Posterior vena cava (tissue), 2 donors: Measurements from ENCODE around the gene GABRB1. TPM values are rescaled to one million over a fixed set of nuclear protein-coding genes. Genes with fewer than 3 reads are reported as not detected.

Source experiments
- DNase-seq: peaks from one replicate; pipeline ENCODE4 v3.0.0-alpha.2; 2020; ENCODE audit warnings: low spot score
- intact Hi-C, 2 donors: fragments of 100-400 bp; cut with DNase I; formaldehyde crosslinking; loops; one replicate each; pipeline versions ENCODE4 v1.14.1 to v1.14.2; 2022 to 2023
- total RNA-seq, 2 donors: library from RNA; stranded (reverse); fragmentation: NEBNext Ultra II Directional; extraction: Animal tissue kit (Norgen Biotek cat#: 25700); gene quantifications; one replicate each; pipeline ENCODE4 v1.2.1, GENCODE V29; 2021
- donor health status: DM: yes; HTN: yes; CAD: no.
- donor health status: DM: yes; HTN: yes; CAD: no.

GABRB1 gene
- total RNA-seq, 2 donors from 2014 or later, result not detected

DNA sequence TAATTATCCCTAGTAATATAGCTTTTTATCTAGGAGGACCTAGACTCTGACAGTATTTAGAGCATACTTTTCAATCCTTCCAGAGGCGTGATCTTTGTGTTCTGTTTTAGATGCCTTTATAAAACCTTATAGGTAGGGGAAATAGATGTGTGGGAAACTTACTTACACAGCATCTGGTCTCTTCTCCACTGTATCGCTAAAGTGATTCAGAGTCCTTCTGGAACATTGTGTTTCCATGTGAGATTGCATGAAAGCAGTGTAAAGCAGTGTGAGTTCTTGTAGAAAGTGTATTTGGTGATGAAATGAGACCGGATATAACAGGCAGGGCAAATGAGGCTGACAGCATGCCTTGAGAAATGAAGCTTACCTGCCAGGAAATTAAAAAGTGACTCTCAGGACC, 9.5 kb downstream of the GABRB1 start:
- no peak for DNase-seq
- intact Hi-C loops, result no loop called here

DNA sequence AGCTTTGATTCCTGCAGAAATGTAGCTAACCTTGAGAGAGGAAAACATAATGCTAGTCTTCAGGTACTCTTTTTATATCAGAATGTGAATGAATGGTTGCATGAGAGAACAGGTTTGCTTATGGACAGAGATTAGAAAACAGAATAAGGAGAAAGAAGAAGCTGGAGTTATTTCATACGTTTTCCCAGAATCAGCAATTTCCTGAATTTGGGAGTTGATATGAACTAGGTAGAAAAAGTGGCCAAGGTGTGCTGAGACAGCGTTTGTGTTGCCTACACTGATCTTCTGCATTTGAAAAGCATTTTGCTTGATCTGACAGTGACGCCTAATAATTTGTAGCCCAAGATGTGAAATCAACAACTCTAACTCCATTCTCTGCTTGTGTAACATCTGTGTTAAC, 12.5 kb downstream of the GABRB1 start:
- intact Hi-C loops, result no loop called here
- DNase-seq, result no peak

DNA sequence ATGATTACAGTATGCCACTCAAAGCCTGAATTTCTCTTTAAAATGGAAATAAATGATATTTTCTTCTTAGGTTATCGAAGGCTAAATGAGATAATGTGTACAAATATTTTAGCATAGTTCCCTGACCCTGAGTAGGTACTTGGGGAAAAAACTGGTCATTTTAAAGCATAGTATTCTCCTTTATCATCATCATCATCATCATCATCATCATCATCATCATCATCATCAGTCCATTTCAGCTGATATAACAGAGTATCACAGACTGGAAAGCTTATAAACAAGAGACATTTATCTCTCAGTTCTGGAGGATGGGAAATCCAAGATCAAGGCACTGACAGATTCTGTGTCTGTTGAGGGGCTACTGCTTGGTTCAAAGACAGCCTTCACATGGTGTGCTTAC, 13.9 kb downstream of the GABRB1 start:
- intact Hi-C loops, result no loop called here

DNA sequence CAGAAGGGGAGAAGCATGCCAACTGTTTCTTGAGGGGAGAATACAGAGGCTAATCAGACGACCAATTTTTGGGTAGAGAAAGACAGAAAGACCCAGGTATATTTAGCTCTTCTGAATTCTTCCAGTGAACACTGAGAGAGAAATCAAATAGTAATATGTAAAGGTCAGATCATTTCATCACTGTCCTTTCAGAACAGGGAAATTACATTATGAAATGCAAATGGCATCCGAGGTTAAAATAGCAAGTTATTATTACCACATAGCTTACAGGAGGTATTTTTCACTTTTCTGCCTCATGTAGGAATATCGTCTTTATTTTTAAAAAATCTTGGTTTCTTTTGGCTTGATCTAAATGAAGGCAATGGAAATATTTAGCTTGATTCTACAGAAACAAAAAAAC, 18.0 kb downstream of the GABRB1 start:
- DNase-seq, result no peak
- intact Hi-C loops, result no loop called here

More for the DNA sequence above, 13.9 kb downstream of the GABRB1 start:
- DNase-seq, result no peak

DNA sequence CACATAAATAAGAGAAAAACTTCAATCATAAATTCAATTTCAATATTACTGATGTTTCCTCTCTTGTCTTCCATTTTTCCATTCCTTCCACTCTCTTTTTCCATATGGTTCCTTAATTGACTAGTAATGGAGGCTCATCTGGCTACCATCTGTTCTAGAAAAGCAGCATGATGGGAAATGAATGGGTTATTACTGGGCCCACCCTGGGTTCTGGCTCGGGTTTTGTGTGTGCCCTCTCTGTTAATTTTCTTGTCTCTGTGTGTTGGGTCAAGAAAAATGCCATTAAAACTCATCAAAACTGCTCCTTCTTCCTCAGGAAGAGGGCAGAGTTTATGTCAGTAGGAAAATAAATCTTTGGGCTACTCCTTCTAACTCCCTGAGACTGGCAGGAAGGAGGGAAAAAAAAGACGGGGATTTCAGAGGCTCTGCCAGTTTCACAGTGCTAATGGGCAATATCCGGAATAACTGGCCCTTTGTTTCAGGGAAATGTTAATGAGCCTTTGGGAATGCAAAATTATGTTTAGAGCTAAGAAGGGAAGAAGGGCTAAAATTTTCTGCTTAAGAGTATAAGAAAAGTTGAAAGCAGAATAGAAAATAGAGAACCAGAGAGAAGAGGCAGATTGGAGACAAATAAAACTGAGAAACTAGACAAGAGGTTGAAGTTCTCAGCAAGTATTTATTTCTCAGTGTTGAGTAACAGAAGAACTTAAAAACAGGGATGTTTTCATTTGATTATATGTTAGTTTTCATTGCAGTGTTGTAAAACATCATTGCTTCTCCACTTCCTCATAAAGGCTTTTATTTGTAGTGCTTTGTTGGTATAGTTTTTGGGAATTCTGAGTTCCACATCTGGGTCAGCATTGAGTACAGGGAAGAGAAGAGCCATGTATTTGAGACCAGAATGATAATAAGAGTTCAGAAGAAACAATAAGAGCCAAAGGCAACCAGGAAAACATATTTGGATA, 19.7 kb downstream of the GABRB1 start:
- no peak for DNase-seq
- intact Hi-C loops, result no loop called here

DNA sequence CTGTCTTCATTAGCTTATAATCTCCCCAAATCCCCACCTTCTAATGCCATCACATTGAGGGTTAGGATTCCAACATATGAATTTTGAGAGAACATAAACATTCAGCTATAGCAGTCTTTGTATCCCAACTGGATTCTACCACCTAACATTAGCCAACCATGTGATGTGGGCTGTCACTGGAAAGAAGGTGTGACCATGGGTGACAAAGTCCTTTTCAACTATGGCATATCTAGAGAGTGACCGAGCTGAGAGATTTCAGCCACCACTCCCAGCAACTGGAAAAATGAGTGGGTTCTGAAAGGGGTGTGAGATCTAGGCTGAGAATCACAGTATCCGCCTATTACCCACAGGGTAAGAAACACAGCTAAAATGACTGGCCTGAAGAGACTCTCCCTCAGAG, 22.1 kb downstream of the GABRB1 start:
- intact Hi-C loops, result no loop called here
- DNase-seq, result no peak

DNA sequence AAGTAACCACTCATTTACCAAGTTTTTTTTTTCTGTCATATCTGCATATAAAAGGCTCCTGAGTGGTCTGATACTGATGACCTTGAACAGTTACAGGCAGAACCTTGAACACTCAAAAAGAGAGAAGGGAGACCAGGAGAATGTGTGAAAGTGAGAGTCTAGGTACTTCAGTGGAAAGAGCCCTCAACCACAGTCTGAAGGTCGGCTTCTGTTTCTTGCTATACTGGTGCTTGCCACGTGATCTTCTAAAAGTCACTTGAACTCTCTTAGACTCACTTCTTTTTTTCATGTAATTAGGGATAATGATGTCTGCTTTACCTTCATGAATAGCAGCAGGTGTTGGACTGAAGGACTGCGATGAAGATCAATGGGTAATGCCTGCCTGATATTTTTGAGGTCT, 22.8 kb downstream of the GABRB1 start:
- DNase-seq, result no peak
- intact Hi-C loops, result no loop called here

DNA sequence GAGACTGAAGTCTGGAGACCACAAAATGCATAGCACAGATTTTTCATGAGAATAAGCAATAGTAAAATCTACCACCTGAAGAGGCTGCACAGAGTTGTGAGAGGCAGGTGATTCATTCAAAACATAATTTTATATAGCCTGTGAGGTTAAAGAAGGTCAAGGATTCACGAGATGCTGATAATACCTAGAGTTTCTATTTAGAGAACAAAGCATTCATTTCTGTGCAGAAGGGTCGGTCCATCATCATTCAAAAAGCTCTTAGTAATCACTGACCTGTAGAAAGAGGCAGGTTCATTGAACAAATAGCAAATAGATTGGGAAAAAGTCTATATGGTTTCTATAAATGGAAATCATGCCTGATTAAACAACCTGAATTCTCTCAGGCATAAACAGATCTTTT, 26.6 kb downstream of the GABRB1 start:
- DNase-seq, result no peak
- intact Hi-C loops, result no loop called here

DNA sequence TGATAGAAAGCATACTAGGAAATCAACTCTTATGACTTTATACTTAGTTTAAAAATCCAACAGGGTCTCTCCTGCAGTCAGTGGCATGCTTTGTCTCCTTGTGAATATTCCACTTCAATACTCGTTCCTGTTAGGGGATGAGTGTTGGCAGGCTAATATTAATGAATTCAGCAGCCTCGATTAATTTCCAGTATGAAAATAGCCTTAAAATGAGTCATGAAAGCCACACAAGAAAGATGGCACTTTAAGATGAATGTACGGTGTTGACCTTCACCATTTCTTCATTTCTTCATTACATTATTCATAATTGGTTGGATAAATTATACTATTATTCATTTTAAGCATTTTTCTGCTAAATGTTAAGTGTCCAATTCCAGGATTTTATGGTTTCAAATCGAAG, 29.2 kb downstream of the GABRB1 start:
- intact Hi-C loops, result no loop called here
- no peak for DNase-seq

DNA sequence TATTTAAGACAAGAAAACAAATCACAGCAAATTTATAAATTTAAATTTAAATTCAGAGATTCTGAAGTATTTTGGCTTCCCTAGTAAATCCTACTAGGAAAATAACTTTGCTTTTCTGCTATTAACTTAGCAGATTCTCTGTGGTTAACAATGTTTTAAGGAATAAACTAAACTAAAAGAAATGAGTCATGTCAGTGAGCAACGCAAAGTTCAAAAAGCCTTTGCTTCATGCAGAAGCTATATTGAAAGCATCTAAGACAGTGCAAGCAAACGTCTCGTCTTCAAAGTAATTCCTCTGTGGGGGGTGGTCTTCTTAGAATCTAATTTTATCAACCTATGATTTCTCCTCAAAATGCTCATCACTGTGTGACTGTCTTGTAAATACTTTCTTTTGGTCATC, 30.1 kb downstream of the GABRB1 start:
- intact Hi-C loops, result no loop called here
- no peak for DNase-seq

DNA sequence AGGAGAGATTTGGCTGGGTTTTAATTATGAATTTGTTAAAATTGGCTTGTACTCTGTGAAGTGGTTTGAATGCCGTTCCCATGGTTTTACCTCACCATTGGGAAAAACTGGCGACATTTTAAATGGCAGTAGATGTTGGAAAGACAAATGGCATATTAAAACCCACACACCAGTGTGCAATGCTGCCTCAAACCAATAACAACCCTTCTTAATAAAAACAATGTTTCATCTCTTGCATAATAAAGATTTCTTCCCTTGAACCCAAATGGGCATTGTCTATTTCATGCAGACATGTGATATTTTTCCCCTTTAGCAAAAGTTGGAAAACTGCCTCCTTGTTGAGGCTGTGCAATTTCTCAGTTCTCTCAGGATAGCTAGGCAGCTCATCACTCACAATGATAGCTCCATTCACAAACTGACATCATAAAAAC, 33.7 kb downstream of the GABRB1 start:
- no peak for DNase-seq
- intact Hi-C loops, result no loop called here

DNA sequence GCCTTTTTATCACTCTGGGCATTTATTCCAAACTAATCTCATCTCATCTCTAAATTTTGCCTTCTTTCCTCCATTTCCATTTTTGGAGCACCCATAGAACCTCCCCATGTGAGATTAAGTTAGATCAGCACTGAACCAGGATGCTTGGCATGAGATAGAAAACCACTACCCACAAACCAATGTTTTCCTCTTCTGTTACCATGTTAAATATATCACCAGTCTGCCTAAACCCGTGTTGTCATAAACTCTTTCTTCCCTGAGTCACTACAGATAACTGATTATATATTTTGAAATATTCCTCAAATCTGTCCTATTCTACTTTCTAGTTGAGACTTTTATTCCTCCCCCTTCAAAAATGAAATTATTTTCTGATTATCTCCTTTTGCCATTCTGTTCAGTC, 37.6 kb downstream of the GABRB1 start:
- no peak for DNase-seq
- intact Hi-C loops, result no loop called here

DNA sequence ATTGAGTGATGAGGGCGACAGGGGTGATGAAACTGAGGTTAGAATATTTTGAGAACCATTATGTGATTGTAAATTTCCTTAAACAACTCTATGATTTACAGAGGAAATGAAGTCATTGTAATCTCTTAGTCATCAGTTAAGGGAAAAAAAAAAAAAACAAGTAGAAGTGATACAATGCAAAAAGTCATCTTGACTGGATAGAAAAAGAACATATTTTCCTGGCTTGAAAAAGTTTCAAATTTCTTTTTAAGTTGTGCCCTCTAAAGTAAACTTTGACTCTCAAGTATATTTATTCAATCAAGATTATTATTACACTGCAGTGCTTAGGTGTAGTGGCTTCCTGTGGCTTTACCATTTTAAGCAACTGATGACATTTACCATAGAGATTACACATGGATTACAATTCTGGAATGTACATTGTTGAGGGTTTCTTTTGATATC, 40.6 kb downstream of the GABRB1 start:
- no peak for DNase-seq
- intact Hi-C loops, result no loop called here

DNA sequence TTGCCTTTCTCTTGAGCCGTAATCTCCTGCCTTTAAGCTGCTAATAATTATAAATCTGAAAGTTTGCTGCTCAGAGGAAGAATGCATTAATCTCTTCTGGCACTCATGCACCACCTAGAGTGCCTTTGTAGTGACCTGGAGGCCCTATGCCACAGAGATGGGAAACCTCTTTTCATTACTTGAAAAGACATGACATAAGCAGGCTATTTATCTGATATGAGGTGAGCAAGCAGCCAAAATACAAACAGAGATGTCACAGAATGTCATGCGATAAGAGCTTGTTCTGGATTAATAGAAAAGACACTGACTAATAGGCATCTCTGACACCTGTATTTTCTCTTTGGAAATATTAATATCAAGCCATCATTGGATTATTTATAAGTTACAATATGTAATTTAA, 42.3 kb downstream of the GABRB1 start:
- intact Hi-C loops, result no loop called here
- no peak for DNase-seq

DNA sequence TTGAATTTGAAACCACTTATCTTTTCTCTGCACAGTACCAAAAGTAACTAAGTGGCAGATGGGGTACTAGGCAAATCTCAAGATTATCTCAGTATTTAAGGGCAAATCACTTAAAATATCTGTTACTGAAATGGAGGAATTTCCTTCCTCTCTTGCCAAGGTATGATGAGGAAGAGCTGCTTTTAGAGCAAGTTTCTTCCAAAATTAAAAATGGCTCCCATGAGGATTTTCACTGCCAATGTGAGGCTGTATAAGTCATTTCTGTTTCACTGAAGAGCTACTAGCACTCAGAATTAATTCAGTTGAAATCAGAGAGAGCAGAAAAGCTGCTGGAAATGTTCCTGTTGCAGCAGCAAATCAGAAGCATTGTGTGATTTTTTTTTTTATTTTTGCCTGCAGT, 43.4 kb downstream of the GABRB1 start:
- intact Hi-C loops, result no loop called here

DNA sequence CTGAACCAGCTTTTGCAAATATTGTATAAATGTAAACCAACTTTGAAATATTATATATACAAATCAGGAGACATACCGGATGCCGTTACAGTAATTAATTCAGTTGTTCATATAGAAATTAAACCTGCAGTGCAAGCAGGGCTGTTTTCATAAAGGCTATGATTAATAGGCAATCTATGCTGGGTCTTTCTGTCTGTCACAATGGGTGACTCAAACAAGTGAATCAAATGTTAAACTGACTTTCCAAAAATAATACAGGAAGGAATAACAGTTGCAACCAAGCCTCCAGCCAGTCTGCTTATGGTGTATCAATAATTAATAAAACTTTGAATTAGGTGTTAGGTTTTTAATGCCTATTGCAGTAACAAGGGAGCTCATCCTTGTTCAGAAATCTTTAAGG, 43.9 kb downstream of the GABRB1 start:
- intact Hi-C loops, result no loop called here
- no peak for DNase-seq

More for the DNA sequence above, 43.4 kb downstream of the GABRB1 start:
- DNase-seq, result no peak

DNA sequence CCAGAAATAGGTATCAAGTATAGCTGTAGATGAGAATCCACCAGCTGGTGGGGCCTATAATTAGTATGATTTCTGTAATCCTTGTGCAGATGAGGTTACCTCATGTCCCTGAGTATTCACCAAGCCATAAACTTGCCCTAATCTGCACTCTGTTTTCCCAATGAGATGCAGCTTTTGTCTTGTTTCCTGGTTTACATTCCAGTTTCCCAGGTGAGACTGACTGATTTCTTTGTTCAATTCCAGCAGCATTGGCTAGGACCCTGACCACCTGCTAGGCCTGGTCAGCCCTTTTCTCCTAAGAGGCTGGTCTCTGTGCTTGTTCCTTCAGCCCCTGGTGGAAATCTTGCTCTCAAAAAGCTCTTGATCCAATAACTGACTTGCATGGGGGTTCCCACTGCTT, 44.6 kb downstream of the GABRB1 start:
- intact Hi-C loops, result no loop called here

DNA sequence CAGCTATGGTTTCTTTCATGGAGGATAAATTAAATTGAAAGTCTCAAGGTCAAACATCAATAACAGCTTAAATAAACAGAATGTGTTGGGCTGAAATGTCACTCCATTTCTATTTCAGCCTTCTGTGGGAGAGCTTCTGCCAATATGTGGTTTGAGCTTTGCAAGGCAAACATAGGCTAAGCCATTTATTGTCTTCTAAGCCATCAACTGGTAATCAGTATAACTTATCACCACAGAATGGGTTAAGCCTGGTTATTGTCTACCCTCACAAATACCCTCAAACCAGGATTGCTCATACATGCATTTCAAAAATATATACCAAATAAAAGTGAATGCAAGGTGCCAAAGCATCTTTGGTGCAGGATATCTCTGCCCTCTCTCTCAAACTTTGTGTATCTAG, 52.7 kb downstream of the GABRB1 start:
- DNase-seq, result no peak
- intact Hi-C loops, result no loop called here

More for the DNA sequence above, 44.6 kb downstream of the GABRB1 start:
- DNase-seq, result no peak

DNA sequence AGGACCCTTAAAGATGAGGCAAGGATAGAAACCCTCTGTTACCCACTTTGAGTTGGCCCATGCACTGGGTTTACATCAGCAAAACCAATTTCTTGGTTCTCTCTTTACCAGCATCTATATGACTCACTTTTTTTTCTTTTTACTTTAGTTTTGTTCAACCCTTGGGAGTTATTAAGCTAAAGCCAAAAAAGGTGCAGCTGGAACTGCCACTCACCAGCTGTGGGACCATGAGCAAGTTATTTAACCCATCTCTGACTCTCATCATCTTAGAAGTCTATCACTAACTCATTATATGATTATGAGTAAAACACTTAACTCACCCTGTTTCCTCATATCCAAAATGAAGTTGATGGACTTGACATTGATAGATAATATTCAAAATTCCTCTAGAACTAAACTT, 53.4 kb downstream of the GABRB1 start:
- intact Hi-C loops, result no loop called here
- no peak for DNase-seq

DNA sequence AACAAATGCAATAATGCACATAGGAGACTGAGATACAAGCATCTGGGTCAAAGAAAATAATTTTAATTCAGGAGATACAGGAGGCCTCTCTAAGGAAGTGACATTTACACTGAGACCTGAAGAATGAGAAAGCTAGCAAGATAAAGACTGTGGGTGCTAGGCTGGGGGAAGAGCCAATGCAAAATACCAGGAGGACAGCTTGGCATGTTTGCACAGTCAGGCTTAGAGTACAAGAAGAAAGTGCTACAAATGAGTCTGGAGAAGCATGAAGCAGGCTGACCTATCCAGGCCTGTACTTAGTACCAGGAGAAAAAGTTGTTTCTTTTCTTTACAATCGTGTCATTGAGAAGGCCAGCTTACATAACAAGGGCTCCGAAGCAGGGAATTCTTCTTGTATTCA, 56.9 kb downstream of the GABRB1 start:
- intact Hi-C loops, result no loop called here

DNA sequence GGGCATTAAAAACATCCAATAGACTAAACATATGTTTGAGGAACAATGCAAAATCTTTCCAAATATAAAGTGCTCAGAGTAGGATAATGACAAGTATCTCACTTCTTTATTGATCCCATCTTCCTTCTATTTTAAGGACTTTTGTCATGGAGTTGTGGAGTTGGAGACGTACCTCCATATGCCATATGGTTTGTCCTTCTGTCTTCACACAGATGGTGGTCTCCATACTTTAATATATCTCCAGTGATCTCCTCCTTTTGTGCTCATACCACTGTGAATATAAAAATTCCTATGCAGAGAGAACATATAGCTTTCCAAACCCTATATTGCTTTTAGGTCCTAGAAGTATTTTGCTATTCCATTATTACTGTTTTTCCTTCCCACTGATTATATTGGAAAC, 64.5 kb downstream of the GABRB1 start:
- intact Hi-C loops, result no loop called here
- no peak for DNase-seq

More for the DNA sequence above, 56.9 kb downstream of the GABRB1 start:
- DNase-seq, result no peak
